GM21528 (cell line): ENCODE data around the gene LYL1.

ENCODE experiments used
- ATAC-seq: cut with Tn5 transposase; IDR thresholded peaks from one replicate; pipeline ENCODE4 v1.9.1; 2021; ENCODE audit warnings: mild to moderate bottlenecking, moderate library complexity; ENCODE audit not compliant: unreplicated experiment, low FRiP score

Gene LYL1

DNA sequence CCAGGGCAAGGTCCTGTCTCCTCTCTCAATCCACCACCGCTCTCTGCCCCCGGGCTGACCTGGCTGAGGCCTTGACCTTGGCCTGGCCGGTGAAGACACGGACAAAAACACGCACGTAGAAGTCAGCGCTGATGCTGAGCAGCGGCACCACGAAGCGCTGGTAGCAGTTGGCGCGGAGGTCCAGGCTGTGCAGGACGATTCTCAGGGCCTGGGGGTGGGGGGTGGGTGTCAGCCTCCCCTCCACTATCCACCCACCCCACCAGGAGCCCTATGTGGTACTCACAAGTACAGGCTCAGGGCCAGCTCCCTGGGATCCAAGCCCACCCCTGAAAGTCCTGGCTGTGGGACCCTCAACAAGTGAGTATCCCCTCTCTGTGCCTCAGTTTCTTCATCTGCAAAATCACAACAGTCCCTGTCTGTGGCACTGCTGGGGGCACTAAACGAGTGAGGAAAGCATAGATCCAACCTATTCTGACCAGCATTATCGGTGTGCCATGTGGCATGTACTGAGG lies 7.5 kb upstream of the LYL1 start:
- no peak for ATAC-seq

DNA sequence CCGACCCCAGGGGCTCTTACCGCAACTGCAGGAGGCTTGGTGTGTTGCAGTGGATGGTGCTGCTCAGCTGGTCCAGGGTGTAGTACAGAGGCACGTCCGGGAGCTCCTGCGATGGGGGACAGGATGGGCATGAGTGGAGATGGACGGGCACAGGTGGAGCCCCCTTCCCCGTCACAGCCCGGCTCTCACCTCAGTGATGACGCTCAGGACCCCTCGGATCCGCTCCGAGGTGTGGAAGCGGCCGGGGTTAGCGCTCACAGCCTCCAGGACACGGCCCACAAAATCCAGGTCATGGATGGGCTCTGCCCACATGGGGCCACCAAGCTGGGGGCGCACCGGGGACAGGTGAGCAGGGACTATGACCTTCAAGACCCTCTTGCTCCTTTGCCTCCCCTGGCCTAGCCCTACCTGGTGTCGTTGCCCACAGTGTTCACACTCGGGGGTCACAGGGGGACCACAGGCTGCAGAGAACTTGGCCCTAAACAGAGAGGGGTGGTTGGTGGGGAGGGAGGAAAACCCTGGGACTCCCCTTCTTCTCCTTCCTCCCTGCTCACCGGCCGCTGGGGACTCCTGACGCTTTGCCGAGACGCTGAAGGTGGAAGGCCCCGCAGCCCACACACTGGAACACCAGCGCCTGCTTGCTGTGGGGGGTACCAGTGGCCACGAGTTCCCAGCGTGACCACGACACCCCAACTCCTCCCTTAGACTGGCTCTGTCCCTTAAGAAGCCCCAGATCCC lies 6.9 kb upstream of the LYL1 start:
- no peak for ATAC-seq

DNA sequence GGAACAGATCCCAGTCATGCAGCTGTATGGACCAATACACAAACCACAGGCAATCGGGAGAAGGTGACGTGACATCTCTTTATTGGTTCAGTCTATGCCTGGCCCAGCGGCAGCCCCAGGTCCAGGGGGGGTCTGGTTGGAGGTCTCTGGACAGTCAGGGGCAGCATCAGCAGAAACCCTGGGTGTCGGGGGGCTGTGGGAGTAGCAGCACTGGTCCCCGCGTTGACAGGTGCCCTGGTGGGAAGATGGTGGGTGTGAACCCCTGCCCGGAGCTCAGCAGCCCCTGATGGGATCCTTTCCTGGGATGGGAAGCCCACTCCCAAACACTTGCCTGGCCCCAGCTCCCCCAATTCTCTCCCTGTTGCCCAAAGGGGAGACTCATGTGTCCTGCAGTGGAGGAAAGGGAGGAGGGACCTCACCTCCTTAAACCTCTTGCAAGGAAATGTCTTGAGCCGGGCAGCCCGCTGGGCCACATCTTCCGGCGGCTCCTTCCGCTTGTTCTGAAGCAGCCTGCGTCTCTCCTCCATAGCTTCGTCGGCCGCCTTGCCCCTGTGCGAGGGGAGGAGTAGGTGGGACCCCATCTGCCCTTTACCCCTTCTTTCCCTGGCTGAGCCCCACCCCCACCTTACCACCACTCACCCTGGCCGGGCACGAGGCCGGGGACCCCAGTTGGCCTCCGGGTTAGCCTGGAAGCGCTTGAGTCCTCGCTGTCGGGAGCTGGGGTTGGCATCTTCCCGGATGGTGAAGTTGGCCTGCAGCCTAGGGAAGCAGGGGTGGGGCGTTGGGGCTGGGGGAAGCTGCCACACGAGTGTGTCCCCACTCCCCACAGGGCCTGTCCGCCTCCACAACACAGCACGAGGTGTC lies 2.4 kb upstream of the LYL1 start:
- ATAC-seq, result no peak

DNA sequence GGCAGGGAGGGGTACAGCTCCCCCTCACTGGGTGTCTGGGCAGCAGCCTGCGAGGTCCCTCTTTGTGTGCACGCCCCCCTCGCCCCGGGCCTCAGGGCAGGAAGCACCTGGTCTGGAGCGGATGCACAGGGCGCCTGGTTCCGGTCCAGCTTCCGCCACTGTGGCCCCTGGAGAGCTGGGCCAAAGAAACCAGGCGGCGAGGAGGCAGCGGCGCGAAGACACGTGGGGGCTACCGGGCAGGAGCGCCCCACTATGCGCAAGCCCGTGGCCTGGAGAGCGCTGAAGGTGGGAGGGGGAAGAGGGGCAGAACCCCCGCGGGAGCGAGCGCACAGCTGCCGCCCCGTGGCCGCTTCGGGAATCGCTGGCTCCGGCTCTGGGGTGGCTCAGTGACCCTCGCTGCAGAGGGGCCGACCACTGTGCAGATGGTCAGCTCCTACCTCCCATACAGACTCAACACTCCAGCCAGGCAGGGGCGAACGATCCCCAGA lies 1.7 kb upstream of the LYL1 start:
- no peak for ATAC-seq

DNA sequence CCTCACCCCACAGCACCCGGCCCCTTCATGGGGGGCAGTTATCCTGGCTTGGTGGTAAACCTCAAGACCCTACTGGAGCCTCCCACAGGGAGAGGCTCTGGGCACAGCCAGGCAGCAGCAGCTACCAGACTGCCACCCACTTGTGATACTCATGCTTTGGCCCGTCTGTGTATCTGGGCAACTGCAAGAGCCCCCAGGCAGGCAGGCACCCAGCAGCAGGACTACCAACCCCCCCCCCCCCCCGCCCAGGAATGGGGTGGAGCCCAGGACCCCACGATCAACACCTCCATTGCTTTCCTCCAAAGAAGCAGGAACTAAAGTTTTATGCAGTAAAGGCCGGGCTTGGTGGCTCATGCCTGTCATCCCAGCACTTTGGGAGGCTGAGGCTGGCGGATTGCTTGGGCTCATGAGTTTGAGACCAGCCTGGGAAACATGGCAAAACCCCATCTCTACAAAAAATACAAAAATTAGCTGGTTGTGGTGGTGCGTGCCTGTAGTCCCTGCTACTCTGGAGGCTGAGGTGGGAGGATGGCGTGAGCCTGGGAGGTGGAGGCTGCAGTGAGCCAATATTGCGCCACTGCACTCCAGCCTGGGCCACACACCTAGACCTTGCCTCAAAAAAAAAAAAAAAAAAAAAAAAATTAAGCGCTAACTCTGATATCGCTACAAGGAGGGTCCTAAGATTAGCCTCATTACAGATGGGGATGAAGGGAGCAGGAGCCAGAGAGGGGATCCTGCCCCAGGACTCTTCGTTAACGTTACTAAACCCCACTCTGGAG lies 1.1 kb upstream of the LYL1 start:
- no peak for ATAC-seq

DNA sequence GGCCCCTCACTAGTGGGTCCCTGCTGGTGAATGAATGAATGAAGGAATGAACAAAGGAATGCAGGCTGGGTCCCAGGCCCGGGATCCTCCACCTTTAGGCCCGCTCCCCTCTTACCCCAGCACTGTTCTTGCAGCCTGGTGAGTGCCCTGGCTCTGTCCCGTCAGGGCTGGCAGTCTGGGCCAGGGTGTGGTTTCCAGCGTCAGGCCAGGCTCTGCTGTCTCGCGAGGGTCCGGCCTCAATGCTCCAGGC lies 317 bp downstream of the LYL1 start:
- ATAC-seq, result peak; percentile 8

DNA sequence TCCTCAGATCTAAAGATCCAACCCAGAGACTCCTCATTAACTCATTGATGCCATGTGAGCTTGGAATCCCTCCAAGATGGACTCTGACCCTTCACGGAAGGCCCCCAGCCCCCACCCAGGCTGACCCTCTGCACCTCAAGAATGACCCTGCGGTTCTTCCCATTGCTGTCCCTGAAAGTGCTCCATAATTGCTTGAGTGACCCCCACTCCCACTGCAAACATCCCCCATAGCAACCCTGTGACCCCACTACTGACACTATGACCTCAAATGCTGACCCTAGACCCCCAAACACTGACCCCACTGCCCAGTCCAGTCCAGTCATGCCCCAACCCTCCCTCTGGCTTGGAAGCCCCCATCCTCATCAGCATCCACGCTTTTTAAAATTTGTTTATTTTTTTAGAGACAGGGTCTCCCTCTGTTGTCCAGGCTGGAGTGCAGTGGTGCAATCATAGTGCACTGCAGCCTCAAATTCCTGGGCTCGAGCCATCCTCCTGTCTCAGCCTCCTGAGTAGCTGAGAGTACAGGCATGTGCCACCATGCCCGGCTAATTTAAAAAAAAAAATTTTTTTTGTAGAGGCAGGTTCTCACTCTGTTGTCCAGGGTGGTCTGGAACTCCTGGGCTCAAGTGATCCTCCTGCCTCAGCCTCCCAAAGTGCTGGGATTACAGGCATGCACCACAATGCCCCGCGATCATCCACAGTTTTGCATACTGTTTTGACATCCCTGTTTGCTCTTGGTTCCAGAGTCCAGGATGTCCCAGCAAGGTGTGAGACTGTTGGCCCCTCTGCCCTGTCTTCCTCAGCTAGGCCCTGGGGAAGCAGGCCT lies 855 bp downstream of the LYL1 start:
- no peak for ATAC-seq

DNA sequence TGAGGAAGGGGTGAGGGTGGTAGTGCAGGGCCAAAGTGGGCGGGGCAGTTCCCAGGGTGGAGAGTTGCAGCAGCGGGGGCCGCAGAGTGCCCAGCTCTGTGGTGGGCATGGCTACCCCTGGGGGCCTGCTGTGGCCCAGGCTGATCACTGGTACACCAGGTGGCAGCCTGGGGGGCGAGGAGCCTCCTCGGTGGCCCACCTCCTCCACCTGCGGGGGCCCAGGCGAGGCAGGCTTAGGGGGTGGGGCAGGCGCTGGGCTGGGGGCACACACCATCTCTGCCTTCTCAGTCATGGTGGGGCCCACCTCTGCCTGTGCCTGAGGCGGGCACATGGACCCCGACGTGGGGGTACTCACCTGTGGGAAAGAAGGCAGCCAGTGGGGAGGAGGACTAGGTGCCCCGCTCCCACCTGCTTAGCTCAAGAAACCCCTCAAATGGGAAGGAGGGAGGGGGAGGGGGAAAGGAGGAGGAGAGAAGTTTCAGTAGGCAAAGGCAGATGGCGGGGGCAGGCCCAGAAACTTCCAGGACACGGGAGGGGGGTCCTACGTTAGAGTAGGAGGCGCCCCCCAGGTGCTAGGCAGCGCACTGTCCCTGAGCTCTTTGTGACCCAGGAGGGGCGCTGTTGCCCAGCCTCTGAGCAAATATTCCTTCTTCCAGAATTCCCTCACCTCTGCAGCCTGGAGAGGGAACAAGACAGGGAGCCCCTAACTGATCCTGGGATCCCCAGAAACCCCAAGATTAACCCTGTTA lies 1.6 kb downstream of the LYL1 start:
- ATAC-seq, result no peak

DNA sequence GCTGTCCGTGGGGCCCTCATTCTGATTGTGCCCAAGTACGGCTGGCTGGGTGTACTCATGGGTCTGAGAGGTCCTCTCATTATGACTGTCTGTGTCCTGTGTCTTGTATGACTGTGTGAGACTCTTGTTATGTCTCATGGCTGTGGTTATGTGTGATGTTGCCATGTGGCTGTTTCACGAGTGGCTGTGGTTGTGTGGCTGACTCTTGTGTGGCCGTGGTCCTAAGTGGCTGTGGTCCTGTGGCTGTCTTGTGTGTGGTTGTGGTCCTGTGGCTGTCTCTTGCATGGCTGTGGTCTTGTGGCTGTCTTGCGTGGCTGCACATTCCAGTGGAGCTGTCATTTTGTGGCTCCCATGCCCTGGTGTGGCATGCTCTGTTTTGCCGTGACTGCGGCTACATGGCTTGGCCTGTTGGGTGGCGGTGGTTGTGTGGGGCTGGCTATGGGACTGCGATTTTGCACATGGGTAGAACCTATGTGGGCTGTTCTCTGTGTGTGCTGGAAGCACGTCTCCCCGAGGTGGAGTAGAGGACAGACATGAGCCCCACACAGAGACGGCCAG lies 2.5 kb downstream of the LYL1 start:
- no peak for ATAC-seq

DNA sequence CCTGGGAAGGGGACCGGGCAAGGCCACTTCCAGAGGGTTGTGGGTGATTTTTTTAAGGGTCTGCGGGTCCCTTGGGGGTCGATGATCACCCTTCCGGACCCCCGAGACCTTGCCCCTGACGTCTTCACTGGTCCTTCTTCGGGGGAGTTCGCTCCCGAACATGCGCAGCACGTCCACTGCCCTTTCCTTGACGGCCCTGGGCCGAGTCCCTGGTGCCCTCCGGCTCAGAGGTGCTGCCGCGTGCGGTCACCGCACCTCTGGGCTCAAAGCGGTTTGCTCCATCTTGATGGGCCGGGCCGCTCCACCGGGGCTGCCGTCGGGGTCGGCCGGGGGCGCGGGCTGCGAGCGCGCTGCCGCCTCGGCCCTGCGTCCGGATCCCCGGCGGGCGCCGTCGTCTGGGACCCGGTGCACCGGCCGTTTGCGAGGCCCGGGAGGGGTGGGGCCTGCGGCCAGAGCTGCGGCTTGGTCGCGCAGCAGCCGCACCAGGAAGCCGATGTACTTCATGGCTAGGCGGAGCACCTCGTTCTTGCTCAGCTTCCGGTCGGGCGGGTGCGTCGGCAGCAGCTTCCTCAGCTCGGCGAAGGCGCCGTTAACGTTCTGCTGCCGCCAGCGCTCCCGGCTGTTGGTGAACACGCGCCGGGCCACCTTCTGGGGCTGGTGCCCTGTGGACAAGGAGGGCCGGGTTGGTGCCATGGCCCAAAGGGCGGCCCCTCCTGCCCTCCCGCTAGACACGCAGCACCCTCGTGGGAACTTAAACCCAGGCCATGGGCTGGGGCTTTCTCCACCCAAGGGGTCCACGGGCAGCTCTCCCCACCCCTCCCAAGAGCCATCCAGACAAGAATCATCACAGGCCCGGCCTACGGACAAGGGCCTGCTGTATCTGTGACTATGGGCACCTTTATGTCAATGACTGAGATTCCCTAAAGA lies 3.3 kb downstream of the LYL1 start:
- ATAC-seq, result no peak

DNA sequence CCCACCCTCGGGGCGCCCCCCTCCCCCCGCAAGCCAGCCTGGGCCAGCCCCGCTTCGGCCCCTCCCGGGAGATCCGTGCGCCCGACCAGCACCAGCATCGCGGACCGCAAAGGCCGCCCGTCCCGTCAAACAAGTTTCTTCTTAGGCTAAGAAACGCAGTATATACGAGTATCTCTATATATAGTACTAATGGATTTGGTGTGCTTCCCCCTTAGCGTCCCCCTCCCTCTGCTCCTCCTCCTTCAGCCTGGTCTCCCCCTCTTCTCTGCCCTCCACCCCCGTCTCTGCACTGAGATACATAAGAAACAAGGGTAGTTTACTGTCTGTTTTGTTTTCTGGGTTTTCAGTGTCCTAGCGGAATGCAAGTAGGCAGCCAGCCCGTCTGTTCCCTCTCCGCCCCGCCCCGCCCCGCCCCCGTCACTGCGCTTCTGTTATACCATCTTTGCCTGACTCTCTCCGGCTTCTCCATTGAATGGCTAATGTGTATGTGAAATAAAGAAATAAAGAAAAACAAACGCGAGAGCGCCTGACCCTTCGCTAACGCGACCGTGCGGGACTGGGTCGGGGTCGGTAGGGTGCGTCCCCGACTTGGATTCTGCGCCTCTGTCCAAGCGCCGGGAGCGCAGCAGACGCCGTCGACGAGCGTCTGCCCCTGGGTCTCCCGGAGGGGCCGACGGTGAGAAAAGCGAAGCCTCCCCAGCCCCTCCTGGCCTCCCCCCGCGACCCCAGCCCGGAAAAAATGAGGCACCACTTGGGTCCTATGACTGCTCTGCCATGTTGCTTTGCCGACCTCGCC lies 4.2 kb downstream of the LYL1 start:
- ATAC-seq, result no peak

DNA sequence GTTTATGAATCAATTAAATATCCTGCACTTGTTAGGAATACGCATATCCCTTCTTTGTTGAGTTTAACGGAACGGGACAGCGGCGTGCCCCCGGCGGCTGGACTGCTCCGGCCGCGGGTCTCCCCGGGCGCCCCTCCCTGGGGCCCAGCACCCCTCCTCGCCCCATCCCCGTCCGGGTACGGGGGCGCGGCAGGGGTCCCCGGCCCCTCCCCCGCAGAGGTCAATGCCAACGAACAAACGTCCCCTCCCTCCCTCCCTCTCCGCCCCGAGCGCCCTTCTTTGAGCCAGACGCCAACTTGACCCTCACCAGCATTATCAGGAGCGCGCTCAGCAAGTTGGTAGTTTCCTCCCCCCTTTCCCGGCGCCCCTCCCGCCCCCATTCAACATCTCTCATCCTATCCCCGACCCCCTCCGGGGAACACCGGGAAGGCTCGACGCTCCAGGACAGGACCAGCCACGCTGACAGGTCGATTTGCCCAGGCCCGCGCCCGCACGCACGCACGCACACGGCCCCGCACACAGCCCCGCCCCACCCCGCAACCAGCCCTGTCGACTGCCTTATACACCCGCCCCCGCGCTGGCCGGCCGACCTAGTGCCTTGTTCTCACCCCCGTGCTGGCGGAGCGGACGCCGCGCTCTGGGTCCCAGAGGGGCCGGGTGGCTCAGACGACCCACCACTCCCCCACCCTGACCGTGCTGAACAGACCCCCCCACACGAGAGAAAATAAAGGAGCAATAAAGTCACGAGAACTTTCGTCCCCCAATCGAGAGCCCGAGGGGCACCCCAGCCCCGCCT lies 5.0 kb downstream of the LYL1 start:
- ATAC-seq, result no peak

DNA sequence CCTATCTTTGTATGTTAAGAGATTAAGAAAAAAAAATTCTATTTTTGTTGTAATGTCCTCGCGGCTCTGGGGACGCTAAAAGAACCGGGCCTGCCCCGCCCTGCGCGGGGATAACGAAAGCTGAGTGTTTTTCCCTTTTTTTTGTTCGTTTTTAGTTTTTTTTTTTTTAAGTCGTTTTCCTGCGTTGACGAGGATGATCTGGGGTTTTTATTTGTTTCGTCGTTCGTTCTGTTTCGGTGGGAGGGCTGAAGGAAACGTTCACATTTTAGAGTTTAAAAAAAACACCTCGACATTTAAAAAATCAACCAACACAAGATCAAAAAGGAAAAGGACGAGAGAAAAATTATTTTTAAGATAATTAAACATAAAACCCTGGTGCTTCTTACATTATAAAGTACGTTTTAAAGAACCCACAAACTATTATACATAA lies 5.6 kb downstream of the LYL1 start:
- ATAC-seq, result no peak

DNA sequence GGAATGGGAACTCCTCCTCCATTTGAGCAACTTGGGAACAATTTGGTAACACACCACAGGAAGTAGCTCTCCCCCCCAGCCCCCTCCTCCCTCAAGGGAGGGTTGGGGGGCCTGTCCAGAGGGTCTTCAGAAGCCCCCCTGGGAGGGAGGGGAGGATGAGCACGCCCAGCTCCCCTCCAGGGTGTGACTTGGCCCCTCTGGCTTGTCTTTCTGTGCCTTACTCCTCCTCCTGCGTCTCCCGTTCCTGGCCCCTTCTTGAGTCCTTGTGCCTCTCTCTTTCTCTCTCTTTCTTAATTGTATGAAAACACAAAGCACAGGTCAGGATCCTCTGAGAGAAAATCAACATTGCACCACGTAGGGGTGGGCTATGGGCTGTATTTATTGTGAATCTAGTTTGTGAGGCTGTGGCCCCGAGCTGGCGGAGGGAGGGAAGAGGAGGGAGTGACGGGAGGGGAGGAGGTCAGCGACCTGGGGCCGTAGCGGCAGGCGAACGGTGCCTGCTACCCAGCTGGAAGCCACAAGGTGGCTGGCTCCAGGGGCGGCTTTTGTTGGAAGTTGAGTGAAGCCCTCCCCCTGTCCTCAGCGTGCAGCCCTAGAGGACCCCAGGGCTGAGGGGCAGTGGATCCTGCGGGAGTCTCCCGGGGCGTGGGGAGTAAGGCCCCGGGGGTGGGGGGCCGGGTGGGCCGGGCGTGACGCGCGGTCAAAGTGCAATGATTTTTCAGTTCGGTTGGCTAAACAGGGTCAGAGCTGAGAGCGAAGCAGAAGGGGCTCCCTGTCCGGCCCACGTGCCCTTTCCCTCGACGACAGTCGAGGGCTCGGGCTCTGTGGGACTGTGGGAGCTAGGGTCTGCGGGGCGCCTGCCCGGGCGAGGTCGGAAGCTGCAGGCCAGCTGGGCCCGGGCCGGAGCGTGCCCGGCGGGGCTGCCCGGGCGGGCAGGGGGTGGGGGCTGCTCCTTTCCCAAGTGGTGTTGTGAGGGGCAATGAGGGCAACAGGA lies 6.4 kb downstream of the LYL1 start:
- ATAC-seq, result no peak

DNA sequence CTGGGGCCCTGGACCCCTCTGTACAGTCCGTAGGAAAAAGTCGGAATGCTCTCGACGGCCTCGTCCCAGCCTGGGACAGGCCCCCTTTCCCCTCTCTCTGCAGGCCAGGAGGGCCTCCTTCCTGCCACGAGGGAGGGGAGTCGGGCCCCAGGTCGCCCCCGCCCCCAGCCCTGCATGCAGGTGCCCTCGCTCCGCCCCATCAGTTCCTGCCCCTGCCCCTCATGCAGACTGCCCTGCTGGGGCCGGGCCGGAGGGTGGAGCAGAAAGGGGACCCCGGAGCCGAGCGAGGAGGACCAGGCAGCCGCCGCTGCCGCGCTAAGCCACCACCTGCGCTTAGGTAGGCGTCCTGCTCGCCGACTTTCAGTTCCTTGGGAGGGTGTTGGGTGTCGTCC lies 7.3 kb downstream of the LYL1 start:
- ATAC-seq, result no peak
